Smooth muscle cell of the brain vasculature (primary cell): Measurements from ENCODE around the gene GALNT5.
"Not testable (repeated sequence)": the region's sequence is repeated elsewhere in the genome, so short reads cannot be mapped to it uniquely, and the experiment has no call there.

Source experiments
- DNase-seq: peaks from one replicate; pipeline ENCODE4 v3.0.0-alpha.2; 2012; ENCODE audit warnings: low read depth, low spot score

GALNT5 gene

DNA sequence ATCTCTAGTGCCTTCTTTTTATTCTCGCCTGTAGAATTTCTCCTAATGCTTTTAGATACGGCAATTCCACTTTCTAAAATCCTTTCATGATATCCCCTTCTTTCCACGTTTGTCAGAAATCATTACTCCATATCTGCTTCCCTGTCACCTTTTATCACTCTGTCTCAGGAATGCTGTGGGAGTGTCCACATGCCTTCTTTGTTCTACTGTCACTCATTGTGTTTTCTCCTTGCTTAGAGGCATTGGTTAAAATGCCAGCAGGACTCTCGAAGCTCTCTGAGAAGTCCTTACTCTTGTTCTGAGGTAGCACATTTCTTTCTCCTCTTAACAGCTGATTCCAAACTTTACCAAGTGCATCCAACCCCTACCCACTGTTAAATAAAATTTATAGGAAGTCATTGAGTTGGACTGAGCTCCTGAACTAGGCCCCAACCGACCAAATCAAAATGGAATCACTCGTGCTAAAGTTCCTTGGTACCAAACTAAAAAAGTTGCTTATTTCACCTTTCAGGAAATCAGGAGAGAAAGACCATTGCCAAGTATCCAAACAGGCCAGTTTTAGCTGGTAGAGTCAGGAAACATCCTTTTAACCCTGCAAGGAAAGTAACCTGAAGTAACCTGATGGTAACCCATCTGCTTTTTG is 10.6 kb upstream of the GALNT5 start:
- DNase-seq, result no peak

DNA sequence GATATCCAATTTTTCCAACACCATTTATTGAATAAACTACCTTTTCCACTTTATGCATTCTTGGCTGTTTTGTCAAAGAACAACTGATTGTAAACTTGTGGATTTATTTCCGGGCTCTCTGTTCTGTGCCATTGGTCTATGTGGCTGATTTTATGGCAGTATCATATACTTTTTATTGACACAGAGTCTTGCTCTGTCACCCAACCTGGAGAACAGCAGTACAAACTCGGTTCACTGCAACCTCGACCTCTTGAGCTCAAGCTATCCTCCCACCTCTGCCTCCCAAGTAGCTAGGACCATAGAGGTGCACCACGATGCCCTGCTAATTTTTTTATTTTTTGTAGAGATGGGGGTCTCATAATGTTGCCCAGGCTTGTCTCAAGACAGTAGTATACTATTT is 6.7 kb upstream of the GALNT5 start:
- DNase-seq, result no peak

DNA sequence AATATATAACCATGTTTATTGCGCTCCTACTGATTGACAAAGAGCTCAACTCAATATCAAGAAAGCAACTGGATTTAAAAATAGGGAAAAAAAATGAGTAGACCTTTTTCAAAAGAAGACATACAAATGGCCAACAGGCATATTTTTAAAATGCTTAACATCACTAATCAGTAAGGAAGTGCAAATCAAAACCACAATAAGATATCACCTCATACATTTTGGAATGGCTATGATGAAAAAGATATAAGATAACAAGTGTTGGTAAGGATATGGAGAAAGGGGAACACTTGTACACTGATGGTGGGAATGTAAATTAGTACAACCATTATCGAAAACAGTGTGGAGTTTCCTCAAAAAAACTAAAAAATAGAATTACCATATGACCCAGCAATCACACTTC is 5.6 kb upstream of the GALNT5 start:
- no peak for DNase-seq

DNA sequence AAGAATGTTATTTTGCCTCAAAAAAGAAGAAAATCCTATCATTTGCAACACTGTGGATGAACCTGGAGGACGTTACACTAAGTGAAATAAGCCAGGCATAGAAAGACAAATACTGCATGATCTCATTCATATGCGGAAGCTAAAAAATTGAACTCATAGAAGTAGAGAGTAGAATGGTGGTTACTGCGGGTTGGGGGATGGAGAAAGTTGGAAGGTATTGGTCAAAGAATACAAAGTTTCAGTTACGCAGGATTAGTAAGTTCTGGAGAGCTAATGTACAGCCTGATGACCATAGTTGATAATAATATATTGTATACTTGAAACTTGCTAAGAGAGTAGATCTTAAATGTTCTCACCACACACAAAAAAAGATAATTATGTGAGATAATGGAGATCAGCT is 5.0 kb upstream of the GALNT5 start:
- no peak for DNase-seq

DNA sequence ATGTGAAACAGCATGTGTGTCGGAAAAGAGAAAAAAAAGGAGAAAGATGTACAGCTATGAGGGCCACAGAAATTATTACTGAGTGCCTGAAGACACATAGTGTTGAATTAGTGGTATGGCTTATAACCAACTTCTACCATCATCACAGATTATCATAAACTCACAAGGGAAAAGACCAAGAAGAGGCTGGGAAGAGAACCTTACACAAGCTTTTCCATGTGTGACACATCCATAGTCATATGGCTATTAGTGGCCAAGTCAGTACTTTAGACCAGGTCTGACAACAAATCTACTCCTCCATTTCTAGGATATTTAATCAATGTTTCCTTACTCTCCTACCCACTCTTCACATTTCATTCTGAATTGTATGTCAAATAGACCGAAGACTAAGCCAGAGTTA is 3.5 kb upstream of the GALNT5 start:
- DNase-seq, result no peak

DNA sequence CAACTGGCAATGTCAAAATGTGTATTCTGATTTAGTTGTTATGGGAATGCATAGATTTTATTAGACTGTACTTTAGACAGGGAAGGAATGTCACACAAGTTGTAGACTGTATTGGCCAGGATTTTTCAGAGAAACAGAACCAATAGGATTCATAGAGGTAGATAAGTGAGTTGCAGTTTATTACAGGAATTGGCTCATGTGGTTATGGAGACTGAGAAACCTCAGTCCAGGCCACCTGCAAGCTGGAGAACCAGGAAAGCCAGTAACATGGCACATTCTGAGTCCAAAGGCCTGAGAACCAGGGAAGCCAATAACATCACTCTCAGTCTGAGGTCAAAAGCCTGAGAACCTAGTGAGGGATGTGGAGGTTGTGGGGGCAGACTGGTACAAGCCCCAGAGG is 1.8 kb upstream of the GALNT5 start:
- DNase-seq, result no peak

DNA sequence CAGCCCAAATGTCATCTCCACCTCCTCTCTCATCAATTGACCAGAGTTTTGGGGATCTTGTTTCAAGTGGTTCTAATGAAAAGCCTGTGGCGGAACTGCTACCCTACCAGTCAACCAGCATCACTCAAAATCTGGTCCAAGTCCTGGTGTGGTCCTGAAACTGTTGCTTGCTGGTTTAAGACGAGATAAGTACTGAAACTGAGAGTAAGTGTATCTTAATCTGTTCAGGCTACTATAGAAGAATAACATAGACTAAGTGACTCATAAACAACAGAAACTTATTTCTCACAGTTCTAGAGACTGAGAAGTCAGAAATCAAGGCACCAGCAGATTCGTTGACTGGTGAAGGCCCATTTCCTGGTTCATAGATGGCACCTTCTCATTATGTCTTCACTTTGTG is 879 bp upstream of the GALNT5 start:
- DNase-seq, result no peak

DNA sequence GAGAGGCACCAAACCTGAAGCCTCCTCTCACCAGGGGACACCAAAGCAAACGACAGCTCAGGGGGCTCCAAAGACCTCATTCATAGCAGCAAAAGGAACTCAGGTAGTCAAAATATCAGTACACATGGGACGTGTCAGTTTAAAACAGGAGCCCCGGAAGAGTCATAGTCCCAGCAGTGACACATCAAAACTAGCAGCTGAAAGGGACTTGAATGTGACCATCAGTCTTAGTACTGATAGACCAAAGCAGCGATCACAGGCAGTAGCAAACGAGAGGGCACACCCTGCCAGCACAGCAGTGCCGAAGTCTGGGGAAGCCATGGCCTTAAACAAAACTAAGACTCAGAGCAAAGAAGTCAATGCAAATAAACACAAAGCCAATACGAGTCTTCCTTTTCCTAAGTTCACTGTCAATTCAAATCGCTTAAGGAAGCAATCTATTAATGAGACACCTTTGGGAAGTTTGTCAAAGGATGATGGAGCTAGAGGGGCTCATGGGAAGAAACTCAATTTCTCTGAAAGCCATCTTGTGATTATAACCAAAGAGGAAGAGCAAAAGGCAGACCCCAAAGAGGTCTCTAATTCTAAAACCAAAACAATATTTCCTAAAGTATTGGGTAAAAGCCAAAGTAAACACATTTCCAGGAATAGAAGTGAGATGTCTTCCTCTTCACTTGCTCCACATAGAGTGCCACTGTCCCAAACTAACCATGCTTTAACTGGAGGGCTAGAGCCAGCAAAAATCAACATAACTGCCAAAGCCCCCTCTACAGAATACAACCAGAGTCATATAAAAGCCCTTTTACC is 1.2 kb downstream of the GALNT5 start:
- DNase-seq, result no peak

DNA sequence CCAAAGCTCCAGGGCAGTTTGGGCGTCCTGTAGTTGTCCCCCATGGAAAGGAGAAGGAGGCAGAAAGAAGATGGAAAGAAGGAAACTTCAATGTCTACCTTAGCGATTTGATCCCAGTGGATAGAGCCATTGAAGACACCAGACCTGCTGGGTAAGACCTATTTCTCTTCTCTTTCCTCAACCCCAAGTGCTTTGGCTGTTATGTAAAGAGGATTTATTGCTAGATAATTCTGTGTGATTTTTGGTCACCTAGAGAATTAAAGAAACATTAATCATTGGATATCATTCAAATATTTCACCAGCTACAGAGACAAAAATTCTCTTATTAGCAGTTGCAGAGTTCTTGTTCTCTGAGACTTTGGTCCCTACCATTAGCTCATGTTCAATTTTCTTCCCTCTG is 1.9 kb downstream of the GALNT5 start:
- no peak for DNase-seq

DNA sequence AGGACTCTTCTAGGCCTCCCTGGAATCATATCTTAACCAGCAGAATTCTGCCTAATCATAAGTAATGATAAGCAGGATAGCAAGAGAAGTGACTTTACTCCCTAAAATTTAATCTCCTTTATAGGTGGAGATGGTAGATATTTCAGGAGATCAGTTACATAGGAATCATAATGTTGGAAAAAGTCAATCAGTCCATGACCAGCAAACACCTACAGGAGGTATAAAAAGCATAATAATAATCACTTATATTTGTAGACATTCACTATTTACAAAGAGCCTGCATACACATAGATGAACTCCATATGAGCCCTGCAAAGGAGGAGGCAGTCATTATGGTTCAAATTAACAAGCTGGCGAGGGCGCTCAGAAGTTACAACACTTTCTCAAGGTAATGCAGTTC is 2.5 kb downstream of the GALNT5 start:
- no peak for DNase-seq

DNA sequence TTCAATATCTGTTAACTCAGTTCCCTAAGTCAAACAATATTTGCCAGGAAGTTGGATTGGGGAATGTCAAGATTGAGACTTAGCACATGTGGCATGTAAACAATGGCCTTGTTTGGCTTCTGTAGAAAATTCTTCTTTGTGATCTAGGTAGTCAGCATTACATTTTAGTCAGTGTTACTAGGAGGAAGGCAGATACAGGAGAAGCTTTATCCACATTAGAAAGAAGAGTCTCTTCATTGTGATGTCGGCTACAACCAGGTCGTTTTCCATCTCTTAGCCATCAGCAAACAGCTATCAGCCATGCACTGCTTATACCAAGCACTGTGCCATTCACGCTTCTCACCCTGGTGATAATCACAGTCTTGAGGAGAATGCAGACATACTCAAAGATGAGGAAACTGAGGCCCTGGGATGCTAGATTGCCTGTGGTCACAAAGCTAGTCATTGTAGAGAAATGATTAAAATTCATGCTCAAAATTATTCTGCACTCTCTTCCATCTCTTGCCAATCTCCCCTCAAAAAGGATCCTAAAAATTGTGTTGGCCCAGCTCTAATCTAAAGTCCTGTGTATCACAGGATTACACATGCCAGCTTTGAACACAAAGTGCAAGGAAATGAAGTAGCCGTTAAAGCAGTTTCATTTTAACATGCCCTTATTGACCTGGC is 3.2 kb downstream of the GALNT5 start:
- no peak for DNase-seq

DNA sequence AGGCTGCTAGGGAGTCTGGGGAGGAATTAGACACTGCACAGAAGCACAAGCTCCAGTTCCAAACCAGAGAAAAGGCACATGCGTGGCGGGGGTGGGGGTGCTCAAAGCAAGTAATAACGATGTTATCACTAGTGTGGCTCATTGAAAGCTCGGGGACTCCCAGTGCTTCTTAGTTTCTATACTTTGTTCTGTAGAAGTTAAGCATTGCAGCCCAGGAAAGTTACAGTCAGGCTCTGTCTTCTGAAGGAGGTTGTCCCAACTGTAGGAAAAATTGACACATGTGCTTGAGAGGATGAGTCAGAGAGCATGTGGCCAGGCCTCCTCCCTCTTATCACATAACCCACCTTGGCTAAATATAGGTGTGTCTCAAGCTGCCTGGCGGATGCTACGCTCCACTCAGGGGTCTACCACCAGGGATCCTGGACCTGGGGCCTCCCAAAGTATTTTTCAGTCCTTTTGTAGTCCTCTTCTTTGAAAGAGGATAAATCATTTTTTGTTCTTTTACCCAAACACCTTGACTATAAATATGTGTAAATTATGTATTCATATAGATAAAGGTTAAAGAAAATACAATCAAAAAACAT is 3.8 kb downstream of the GALNT5 start:
- no peak for DNase-seq

DNA sequence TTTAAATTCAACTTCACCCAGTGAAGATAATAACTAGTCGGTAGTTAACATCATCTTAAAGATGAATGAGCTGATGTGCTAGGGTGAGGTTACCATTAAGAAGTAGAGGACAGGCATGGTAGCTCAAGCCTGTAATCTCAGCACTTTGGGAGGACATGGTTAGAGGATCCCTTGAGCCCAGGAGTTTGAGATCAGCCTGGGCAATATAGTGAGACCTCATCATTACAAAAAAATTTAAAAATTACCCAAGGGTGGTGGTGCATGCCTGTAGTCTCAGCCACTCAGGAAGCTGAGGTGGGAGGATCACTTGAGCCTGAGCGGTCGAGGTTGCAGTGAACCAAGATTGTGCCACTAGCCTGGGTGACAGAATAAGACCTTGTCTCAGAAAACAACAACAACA is 4.7 kb downstream of the GALNT5 start:
- DNase-seq, result no peak

DNA sequence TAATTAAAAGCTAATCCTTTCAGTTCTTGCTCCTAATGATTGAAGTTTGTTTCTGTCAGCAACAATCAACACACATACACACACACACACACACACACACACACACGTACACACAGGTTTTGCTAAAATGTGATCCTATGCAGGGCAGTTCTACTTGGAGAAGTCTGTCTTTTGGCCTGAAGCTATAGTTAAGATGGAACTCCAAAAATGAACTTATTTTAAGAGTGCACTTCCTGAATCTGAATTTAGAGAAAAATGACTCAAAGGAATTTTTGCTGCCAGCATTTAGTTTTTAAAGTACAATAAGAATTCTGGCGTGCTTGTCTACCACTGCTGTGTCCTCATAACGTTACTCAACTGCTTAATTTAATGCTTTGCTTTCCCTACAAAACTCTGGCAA is 6.6 kb downstream of the GALNT5 start:
- DNase-seq, result no peak

DNA sequence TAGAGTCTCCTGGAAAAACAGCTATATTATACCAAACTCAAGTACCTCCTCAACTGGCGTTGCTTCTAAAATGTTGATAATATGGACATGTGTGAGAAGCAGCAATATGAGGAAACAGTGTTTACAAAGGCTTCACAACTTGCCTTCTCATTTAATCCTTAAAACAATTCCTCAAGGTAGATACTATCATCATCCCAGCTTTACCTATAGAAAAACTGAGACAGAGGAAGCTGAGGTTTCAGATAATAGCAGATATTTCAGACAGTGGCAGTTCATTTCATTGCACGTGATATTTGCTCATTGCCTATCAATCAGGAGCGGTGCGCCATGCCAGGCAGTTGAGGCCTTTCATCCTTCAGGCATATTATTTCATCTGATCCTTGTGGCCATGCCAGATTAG is 8.3 kb downstream of the GALNT5 start:
- DNase-seq, result no peak

DNA sequence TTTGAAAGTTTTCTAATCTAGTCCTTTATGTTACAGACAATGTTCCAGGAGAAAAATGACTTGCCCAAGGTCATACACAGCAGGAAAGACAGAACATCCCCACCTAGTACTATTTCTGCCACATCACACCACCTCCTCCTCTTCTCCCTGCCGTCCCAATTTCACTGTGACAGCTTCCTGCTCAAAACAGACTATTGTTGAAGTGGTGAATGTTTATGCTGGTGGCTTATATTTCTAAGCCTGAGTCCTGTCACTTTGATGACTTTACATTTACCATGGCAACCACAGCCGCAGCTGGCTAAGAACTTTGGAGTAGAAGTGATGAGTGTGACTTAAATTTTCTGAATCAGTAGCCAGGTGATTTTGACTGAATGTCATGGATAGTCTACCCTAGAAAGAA is 10.0 kb downstream of the GALNT5 start:
- no peak for DNase-seq

DNA sequence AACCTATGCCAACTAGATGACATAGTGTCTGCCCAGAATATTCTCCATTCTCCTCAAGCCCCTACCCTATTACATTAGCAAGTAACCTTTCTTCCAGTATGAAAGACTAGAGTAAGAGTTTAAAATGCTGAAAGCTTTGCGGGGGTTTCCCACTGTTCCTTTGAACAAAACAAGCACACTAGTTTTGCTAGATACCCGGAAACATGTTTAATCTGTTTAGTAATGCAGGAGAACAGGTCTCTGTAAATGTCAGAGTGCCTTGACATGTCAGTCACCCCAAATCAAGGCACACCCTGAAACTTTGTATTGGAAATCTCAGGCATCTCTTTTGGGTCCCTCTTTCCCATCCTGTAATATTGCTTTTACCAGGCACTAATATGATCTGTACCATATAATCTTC is 11.6 kb downstream of the GALNT5 start:
- no peak for DNase-seq

DNA sequence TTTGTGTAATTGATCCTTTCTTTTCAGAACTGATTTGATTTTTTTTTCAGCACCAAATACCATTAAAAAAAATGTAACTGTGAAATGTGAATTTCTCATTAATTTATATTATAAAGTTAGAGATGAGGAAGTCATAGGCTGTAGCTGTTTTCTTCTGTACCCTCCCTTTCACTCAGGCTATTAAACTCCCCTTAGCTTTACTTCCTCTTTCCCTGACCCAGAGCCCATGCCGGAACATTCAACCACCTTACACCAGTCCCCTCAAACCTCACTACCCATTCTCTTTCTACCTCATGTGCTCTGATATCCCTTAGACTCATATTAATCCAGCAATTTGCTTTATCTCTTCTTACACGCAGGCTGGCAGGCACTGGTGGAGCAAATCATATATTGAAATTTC is 12.4 kb downstream of the GALNT5 start:
- DNase-seq, result no peak

DNA sequence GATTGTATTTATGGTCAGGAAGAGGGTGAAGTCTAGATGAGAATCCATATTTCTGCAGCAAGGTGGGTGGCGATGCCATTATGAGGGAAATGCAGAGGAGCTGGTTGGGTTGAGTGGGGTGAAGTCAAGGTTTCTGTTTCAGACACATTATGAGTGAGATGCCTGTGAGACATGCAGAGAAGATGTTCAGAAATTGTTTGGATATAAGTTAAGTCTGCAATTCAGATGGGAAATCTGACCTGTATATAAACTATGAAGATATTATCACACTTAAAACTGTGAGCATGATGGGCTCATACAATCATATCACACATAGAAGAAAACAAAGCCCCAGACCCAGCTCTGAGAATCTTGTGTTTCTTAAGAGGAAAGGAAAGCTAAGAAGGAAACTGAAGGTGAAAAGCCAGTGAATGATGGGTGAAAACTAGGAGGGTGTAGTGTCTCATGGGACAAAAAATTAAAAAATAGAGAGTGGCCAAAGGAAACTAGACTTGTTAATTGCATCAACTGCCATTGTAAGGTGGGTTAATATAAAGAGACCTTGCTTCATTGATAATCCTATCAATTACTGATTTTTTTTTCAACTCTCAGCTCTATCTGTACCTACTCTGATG is 14.2 kb downstream of the GALNT5 start:
- DNase-seq, result no peak

DNA sequence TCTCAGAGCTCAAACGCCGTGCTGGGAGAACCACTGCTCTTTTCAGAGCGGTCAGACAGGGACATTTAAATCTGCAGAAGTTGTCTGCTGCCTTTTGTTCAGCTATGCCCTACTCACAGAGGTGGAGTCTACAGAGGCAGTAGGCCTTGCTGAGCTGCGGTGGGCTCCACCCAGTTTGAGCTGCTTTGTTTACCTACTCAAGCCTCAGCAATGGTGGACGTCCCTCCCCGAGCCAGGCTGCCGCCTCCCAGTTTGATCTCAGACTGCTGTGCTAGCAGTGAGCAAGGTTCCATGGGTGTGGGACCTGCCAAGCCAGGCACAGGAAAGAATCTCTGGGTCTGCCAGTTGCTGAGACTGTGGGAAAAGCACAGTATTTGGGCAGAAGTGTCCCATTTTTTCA is 21.8 kb downstream of the GALNT5 start:
- not testable (repeated sequence) for DNase-seq

DNA sequence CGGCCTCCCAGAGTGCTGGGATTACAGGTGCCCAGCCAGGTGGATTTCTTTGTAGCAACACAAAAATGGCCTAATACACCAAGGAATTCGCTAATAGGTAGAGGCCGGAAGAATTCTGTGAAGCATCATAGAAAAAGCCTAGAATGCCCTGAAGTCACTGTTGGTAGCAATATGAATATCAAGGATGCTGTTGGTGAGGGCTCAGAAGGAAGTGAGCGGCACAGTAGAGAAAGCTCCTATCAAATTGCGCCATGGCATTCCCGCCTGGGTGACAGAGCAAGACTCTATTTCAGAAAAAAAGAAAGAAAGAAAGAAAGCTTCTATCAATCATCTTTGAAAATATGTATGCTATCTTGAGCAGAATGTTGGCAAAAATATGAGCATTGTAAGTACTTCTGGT is 23.8 kb downstream of the GALNT5 start:
- DNase-seq, result no peak

DNA sequence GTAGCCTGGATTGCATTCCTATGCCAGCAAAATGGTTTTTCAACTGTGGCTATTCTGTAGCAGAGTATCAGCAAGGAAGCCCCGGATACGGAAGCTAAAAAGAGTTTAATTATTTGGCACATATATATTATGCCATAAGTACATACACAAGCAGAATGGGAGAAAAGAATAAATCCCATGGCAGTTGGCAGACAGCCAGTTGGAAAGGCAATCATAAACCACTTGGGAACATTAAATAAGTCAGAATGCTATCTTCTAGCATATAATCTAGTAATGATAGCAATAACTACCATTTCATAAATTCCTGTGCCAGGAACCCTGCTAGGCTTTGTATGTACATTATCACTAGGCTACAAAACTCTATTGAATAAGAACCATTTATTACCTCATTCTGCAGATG is 26.0 kb downstream of the GALNT5 start:
- DNase-seq, result no peak
